HCEC 1CT (cell line): Measurements from ENCODE around the gene MEX3D.
"Not testable (repeated sequence)": the region's sequence is repeated elsewhere in the genome, so short reads cannot be mapped to it uniquely, and the experiment has no call there.

ENCODE experiments used
- DNase-seq: peaks from one replicate; pipeline ENCODE4 v3.0.0-alpha.2; 2017

MEX3D gene

DNA sequence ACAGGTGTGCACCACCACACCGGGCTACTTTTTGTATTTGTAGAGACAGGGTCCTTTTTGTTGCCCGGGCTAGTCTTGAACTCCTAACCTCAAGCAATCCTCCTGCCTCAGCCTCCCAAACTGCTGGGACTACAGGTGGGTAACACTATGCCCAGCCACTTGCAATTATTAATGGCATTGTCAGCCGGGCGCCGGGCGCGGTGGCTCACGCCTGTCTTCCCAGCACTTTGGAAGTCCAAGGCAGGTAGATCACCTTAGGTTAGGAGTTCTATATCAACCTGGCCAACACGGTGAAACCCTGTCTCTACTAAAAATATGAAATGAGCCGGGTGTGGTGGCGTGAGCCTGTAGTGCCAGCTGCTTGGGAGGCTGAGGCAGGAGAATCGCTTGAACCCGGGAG is 2.7 kb upstream of the MEX3D start:
- no peak for DNase-seq

DNA sequence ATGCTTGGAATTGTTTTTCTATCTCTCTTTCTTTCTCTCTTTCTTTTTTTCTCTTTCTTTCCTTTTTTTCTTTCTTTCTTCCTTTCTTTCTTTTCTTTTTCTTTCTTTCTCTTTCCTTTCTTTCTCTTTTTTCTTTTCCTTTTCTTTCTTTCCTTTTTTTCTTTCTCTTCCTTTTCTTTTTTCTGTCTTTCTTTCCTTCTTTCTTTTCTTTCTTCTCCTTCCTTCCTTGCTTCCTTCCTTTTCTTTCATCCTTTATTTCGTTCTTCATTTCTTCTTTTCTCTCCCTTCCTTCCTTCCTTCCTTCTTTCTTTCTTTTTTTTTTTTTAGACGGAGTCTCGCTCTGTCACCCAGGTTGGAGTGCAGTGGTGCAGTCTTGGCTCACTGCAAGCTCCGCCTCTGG is 1.9 kb upstream of the MEX3D start:
- DNase-seq, result no peak

DNA sequence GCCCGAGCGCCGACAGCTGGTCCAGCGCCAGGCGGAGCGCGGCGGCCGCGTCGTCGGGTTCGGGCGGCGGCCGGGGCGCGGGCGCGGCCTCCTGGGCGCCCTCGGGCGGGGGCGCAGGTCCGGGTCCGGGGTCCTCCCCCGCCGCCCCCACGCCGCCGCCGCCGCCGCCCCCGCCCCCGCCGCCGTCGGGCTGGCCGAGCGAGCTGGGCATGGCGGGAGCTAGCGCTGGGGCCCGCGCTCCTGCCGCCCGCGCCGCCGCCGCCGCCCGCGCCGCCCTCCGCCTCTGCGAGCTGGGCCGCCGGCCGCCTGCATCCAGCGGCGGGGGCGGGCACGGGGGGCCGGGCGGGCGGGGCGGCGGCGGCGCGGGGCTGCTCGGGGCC is 287 bp downstream of the MEX3D start:
- DNase-seq, result no peak

DNA sequence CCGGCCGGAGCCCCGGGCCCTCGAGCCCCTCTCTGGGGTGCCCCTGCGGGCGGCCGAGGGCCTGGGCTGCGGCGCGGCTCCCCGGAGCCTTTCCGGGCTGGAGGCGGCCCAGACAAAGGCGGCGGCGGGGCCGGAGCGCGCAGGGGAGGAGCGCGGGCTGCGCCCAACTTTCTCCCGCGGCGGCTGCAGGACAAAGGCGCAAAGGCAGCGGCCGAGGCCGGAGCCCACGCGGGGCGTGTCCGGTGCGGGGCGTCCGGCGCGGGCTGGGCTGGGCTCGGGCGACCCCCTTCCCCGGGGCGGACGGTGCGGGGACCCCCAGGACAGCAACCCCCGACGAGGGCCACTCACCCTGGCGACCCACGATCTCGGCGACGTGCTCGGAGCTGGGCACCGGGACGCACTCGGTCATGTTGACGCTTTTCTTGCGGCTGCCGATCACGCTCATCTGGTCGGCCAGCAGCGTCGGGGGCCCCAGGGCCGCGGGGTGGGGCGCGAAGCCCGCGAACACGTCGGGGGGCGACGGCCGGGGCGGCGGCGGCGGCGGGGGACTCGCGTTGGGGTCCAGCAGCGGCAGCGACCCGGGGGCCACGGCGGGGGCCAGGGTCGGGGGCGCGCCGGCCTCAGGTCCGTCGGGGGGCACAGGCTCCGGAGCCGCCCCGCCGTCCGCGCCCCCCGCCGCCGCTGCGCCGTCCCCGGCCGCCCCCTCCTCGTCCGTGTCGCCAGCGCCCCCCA is 843 bp downstream of the MEX3D start:
- peak; percentile 28 for DNase-seq

DNA sequence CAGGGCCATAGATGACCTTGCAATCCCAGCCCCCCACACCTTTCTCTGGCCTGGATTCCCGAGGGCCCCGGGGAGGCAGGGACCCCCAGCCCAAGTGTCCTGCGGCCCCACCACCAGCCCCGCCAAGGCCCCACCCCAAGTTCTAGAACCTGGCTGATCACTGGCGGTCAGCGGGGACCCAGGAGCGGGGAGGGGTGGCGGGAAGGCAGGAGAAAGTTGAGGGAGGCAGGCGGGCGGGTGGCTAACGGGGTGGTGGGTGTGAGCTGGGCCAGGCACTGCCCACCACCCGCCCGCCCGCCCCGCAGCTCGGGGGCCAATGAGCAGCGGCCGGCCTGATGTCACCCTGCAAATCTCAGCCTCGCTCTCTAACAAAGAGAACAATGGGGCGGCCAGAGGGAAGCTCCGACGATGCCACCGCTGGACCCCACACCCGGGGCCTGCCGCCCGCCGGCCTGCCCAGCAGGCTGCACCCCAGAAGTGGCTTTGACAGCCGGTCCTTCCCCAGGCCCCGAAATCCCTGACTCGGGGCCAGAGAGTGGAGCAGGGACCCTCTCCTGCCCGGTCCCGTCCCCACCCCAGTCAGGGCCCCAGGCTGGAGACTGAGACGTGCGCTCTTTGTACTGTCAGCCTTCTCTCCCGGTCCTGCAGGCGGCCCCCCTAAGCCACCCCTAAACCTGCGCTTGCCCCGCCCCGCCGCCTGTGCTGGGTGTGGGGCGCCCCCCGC is 1.6 kb downstream of the MEX3D start:
- peak; percentile 74 for DNase-seq

DNA sequence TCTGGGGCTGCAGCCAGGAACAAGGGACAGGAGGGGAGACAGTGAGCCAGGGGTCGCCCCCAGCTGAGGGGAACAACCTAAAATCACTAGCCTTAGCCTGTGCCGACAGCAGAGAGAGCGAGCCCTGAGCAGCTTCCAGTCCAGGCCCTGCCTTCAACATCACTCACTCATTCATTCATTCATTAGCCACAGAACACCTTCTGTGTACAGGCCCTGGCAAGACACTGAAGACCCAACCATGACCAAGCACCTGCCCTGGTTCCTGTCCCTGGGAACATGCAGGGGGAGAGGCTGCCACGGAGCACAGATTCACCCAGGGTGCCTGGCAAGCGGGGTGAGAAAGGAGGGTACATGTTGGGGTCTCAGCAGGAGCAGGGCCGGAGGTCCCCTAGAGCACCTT is 4.9 kb downstream of the MEX3D start:
- no peak for DNase-seq

DNA sequence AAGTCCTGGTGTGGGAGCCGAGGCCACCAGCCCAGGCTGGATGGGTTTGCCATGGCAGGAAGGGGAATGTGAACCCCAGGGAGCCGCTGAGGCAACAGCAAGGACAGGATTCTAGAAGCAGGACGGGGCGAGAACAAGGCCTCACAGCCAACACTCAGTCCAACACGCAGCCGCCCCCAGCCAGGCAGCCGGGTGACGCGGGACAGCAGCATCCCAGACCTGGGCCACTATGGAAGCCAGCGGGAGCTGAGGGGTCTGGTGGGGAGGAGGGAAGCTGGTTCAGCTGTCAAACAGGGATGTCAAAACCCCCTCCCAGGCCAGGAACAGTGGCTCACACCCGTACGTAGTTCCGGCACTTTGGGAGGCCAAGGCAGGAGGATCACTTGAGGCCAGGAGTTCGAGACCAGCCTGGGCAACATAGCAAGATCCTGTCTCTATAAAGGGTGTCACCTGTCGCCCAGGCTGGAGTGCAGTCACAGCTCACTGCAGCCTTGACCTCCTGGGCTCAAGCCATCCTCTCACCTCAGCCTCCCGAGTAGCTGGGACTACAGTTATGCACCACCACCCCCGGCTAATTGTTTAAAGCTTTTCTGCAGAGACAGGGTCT is 6.8 kb downstream of the MEX3D start:
- no peak for DNase-seq

DNA sequence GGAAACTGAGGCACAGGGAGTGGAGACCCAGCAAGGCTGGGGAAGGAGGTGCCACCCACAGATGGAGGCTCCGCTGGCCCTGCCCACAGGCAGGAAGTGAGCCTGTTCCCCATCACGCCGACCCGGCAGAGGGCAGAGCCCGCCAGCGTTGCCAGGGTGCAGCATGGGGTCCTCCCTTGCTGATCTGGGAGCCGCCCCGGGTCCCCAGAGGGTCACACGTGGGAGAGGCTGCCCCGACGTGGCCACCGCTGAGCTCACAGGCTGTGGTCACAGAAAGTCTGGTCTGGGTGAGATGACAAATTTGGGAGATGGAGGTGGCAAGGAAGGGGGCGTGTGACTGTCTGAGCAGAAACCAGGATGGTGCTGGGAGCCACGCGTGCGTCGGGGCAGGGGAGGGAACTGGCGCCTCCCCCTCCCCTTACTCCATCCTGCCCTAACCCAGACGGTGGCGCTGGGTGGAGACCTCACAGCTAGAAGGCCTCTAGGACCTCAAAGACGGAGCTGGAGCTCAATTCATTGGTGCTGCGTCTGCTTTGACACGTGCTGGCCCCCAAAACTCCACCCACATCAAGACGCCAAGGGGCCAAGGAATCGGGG is 7.7 kb downstream of the MEX3D start:
- DNase-seq, result no peak

DNA sequence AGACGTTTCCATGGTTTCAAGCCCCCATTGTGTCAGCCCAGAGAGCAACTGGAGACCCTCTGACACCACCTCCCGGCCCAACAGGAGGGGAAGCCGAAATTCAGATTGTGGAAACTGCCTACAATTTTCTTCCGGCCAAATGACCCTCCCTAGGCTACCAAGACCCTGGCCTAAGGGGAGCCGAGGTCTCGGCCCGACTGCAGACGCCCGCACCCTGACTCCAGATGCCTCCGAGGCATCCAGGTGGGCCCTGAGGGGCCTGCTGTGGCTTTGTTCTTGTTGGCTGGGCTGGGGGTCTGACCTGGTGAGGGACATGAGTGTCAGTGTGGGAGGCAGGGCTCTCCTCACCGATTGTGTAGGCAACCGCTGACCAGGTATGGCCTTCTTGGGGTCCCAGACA is 9.6 kb downstream of the MEX3D start:
- DNase-seq, result no peak

DNA sequence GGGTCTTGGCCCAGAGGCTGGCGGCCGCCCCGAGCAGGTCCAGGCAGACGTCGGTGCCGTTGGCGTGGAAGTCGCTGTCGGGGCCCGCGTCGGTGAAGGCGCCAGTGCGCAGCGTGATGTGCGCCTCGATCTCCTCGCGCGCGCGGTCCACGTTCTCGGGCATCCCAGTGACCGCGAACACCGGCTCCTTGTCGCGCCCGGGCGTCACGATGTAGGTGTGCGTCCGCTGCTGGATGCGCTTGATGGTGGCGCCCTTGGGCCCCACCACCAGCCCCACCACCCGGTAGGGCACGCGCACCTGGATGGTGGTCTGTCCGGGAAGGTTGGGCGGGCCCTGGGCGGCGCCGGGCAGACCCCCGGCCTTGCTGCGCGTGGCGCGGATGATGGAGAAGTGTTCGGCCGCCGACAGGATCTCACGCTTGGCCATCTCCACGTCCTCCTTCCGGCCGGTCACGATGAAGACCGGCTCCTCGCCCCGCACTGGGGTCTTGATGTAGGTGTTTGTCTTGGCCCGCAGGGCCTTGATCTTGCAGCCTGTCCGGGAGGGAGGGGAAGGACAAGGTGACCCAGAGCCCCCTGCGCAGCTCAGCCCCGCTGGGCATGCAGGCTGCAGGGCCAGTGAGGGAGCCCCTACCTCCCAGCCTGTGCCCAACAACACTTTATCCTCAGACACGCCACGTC is 11.6 kb downstream of the MEX3D start:
- DNase-seq, result no peak

DNA sequence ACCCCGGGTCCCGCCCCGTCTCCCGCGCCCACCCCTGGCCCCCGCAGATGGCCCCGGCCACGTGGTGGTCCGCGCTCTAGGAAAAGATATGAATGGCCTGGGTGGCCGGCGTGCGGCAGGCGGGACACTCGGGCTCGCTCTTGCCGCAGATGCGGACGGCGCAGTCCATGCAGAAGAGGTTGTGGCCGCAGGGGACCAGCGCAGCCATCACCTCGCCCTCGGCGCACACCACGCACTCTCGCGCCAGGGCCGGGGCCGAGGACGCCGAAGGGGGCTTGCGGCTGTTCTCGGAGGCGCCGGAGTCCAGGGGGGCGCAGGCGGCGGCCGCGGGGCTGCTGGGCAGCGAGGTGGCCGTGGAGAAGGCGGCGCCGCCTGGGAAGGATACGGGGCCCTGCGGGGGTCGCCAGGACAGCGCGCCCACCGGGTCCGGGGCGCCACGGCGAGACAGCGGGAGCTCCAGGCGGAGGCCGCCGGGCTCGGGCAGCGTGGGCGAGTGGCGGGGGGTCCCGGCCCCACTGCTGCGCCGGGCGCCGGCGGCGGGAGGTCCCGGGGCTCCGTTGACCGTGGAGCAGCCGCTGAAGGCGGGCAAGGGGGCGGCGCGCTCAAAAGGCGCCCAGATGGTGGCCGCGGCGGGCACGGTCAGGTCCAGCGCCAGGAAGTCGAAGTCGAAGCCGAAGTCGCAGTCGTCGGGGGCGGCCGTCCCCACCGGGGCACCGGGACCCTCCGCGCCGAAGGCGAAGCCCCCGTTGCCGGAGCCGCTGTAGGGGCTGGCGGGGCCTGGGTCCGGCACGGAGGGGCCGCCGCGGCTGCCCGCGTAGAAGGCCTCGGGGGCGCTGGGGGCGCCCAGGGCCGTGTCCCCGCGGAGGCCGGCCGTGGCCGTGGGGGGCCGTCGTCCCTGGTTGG is 12.4 kb downstream of the MEX3D start:
- DNase-seq, result no peak

DNA sequence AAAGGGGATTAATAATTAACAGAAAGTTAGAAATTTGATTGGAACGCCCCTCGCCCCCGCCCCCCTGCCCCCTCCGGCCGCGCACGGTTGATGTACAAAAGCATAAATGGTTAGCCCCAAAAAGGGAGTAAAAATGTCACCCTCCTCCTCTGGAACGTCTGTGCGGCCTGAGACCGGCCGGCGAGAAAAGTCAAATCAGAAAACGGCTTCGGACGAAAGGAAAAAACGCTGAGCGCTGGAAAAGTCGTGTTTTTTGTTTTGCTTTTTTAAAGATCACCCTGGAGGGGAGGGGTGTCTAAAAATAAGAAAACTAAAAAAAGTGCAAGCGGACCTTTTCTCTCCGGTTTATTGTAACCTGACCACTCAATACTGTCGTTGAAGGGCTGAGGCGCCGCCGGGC is 13.2 kb downstream of the MEX3D start:
- no peak for DNase-seq

DNA sequence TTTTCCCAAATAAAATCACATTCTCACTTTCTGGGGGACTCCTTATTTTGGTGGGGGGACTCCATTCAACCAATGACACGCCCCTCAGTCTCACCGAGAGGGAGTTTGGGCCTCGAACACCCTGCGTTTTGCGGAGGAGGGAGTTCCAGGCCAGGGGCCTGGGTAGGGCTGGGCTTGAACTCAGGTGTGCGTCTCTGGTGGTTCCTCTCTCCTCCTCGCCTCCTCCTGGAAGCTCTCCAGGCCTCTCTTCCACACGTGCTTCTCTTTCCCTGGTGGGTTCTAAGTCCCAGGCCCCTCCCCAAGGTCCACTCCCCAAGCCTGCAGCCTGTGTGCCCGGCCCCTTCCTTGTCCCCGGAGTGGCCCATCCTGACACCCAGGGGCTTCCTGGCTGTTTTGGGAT is 14.7 kb downstream of the MEX3D start:
- DNase-seq, result no peak

DNA sequence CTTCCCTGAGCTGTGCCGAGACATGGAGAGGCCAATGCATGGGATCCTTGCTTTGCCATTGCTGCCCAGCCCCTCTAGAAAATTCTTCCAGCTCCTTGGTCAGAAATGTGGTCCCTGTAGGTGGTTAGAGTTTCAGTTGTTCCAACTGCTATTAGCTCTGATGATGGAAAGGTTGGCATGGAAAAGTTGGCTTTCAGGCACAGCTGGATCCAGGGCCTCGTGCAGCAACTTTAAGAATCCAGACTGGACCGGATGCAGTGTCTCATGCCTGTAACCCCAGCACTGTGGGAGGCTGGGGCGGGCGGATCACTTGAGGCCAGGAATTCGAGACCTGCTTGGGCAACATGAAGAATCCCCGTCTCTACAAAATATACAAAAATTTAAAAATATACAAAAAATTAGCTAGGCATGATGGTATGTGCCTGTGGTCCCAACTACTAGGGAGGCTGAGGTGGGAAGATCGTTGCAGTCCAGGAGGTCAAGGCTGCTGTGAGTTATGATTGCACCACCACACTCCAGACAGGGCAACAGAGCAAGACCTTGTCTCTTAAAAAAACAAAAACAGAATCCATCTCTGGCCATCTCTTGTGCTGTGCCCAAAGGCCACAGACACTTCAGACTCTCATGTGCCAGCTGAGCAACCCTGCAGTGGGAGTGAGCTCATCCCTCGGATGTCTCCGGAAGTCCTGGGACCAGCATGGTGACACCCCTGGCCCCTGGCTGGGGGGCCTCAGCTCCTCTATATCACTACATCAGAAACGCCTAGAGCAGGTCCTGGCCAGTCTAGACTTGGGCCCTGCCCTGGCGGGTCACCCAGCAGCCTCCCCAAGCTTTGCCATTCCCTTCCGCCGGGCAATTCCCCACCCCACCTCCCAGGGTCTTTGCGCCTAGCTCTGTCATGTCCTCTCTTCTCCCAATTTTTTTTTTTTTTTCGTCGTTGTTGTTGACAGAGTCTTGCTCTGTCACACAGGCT is 16.8 kb downstream of the MEX3D start:
- DNase-seq, result no peak

DNA sequence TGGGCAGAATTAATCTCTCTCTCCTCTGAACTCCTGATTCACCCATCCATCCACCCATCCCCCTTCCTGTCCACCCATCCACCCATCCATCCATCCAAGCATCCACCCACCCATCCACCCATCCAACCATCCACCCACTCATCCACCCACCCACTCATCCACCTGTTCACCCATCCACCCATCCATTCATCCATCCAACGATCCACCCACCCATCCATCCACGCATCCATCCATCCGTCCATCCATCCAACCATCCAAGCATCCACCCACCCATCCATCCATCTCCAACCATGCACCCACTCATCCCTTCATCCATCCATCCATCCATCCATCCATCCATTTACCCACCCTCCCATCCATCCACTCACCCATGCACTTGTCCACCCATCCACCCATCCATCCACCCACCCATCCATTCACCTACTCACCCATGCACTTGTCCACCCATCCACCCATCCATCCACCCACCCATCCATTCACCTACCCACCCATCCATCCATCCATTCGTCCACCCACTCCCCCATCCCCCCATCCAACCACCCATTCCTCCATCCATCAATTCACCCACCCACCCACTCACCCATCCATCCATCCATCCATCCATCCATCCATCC is 18.7 kb downstream of the MEX3D start:
- no peak for DNase-seq

DNA sequence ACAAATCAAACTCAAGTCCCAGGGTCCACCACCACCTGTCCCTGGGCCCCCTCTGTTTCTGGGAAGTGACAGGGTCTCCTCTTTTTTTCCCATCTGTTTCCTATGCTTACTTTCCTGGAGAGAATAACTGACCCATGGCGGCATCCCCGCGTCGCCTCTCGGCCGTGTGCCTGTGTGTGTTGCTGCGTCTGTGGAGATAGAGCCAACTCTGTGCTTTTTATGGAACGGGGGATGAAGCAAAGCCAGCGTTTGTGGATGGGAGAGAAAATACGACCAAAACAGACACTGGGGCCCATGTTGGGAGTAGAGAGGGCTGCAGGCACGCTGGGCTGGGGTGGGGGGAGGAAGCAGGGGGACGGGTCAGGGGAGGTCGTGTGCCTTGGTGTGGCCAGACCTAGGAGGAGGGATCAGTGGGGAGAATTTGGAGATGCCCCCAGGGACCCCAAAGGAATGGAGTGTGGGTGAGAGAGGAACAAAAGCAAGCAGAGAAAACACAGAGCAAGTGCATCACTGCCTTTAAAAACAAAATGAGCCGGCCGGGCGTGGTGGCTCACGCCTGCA is 27.7 kb downstream of the MEX3D start:
- DNase-seq, result no peak

DNA sequence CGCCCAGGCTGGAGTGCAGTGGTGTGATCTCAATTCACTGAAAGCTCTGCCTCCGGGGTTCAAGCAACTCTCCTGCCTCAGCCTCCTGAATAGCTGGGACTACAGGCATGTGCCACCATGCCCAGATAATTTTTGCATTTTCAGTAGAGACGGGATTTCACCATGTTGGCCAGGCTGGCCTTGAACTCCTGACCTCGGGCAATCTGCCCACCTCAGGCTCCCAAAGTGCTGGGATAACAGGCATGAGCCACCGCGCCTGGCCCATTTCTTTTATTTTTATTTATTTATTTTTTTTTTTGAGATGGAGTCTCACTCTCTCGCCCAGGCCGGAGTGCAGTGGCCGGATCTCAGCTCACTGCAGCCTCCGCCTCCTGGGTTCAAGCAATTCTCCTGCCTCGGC is 28.4 kb downstream of the MEX3D start:
- DNase-seq, result not testable (repeated sequence)

DNA sequence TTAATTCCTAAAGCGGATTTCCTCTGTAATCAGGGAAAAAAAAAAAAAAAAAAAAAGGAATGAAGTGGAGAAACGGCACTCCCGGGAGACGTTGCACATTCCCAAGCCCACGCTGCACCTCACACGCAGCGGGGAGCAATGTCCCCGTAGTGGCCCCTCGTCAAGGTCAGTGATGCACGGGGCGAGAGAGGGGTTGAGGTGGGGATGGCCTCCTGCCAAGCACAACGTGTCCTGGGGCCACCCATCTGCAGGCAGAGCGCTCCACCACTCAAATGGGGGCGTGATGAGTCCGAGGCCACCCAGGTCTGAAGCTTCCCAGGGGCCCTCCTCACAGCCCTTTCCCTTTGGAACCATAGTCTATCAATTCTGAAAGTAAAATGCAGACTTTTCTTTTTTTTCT is 29.1 kb downstream of the MEX3D start:
- DNase-seq, result no peak

DNA sequence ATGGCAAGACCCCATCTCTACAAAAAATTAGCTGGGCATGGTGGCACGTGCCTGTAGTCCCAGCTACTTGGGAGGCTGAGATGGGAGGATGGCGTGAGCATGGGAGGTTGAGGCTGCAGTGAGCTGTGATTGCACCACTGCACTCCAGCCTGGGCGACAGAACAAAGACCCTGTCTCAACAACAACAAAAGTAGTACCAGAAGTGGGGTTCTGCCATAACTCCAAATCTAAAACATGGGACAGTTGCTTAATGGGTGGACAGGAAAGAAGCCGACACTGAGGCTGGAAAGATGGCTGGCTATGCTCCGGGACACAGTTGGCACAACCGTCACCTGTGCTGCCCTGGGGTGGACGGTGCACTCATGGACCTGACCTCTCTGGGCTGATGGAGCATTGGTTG is 32.4 kb downstream of the MEX3D start:
- not testable (repeated sequence) for DNase-seq

DNA sequence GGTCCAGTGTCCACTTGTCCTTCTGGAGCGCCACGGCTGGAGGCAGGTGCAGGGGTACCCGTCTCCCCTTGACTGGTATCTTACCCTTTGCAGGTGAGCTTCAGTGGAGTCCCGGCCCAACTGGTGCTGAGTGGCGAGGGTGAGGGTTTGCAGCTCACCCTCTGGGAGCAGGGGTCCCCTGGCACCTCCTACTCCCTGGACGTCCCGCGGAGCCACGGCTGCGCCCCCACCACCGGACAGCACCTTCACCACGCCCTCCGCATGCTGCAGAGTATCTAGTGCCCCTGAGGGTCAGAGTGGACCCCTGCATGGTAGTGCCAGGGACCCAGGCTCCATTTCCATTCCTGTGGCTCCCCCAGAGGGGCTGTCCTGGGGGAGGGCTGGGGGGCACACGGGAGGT is 33.2 kb downstream of the MEX3D start:
- no peak for DNase-seq
